ENCODE results near the gene HIBADH.

- no peak for TF ChIP-seq POLR2A (IDR thresholded peaks at IDR 0.05; ENCODE audit: low read depth, low read length)
- TF ChIP-seq RAD21 (IDR thresholded peaks at IDR 0.05; ENCODE audit: low read length), result no peak
- no peak for TF ChIP-seq CTCF (conservative IDR thresholded peaks at IDR 0.05; ENCODE audit: low read depth, low read length)
Measured at GRCh38 chr7:27564881-27565482, 97.7 kb downstream of the HIBADH start.

Measured in IMR-90 (cell line).